WTC11 (cell line): Measurements from ENCODE around the gene TPST2. TPM values are rescaled to one million over a fixed set of nuclear protein-coding genes. Genes with fewer than 3 reads are reported as not detected.
A peak's percentile ranks its signal among the peaks of the same experiment; 100 is the strongest.

Experiments used
- ATAC-seq: fragments of 200-7000 bp; cut with Tn5 transposase; 2 replicates; pipeline ENCODE4 v1.10.0; 2021; ENCODE audit warnings: mild to moderate bottlenecking, moderate library complexity
- CTCF ChIA-PET: fragments of 300-600 bp; sonication (Branson Sonifier 250); formaldehyde crosslinking; loops from one replicate; lab custom pipeline; 2021; ENCODE audit warnings: antibody characterized with exemption; lab: Charles Lee
- POLR2A ChIA-PET: fragments of 350-600 bp; sonication (Branson Sonifier 250); formaldehyde crosslinking; loops from one replicate; lab custom pipeline; 2021; ENCODE audit warnings: antibody characterized with exemption; lab: Charles Lee
- DNase-seq: peaks from one replicate; pipeline ENCODE4 v3.0.0; 2021; ENCODE audit warnings: low spot score
- H3K27ac Mint-ChIP-seq: 2 replicates; pipeline ENCODE4 v1.8.0; 2021; ENCODE audit warnings: mixed read lengths
- H3K27me3 Mint-ChIP-seq: 2 replicates; pipeline ENCODE4 v1.8.0; 2021; ENCODE audit warnings: low read depth, mild to moderate bottlenecking, moderate library complexity, mixed read lengths
- H3K36me3 Mint-ChIP-seq: 2 replicates; pipeline ENCODE4 v1.8.0; 2021; ENCODE audit warnings: mixed read lengths
- H3K4me1 Mint-ChIP-seq: 2 replicates; pipeline ENCODE4 v1.8.0; 2022; ENCODE audit warnings: mixed read lengths
- H3K4me3 Mint-ChIP-seq: 2 replicates; pipeline ENCODE4 v1.8.0; 2021; ENCODE audit warnings: mild to moderate bottlenecking, moderate library complexity, mixed read lengths
- H3K9me3 Mint-ChIP-seq: 2 replicates; pipeline ENCODE4 v1.8.0; 2021; ENCODE audit warnings: mixed read lengths
- ATF6 ChIP-seq: sonication (generic); formaldehyde crosslinking; IDR thresholded peaks from 2 replicates; pipeline ENCODE4 v1.8.1; 2023; ENCODE audit warnings: mild to moderate bottlenecking, missing genetic modification reagents
- CREM ChIP-seq: sonication (generic); formaldehyde crosslinking; IDR thresholded peaks from 2 replicates; pipeline ENCODE4 v1.8.1; 2022; ENCODE audit warnings: mild to moderate bottlenecking, missing genetic modification reagents, moderate library complexity
- E2F5 ChIP-seq: sonication (generic); formaldehyde crosslinking; IDR thresholded peaks from 2 replicates; pipeline ENCODE4 v1.8.1; 2022; ENCODE audit warnings: mild to moderate bottlenecking, moderate library complexity, missing genetic modification reagents
- EMX1 ChIP-seq: fragments of 250-450 bp; sonication (Bioruptor Pico); IDR thresholded peaks from 2 replicates; pipeline ENCODE4 v1.8.0; 2021; ENCODE audit warnings: mild to moderate bottlenecking
- ETV6 ChIP-seq: sonication (generic); formaldehyde crosslinking; IDR thresholded peaks from 2 replicates; pipeline ENCODE4 v1.8.1; 2022; ENCODE audit warnings: mild to moderate bottlenecking, missing genetic modification reagents
- FOXJ3 ChIP-seq: sonication (generic); formaldehyde crosslinking; IDR thresholded peaks from 2 replicates; pipeline ENCODE4 v1.9.0; 2021; ENCODE audit warnings: missing genetic modification reagents, mild to moderate bottlenecking, borderline replicate concordance
- FOXP1 ChIP-seq: sonication (generic); formaldehyde crosslinking; IDR thresholded peaks from 2 replicates; pipeline ENCODE4 v1.8.0; 2022; ENCODE audit warnings: missing genetic modification reagents, mild to moderate bottlenecking, moderate library complexity, borderline replicate concordance
- HMGA2 ChIP-seq: fragments of 250-450 bp; sonication (Bioruptor Pico); IDR thresholded peaks from 2 replicates; pipeline ENCODE4 v1.4.0; 2021; ENCODE audit warnings: mild to moderate bottlenecking, moderate library complexity
- KAT7 ChIP-seq: sonication (generic); formaldehyde crosslinking; IDR thresholded peaks from 2 replicates; pipeline ENCODE4 v1.8.1; 2023; ENCODE audit warnings: missing genetic modification reagents, mild to moderate bottlenecking, borderline replicate concordance
- MXD4 ChIP-seq: fragments of 250-450 bp; sonication (Bioruptor Pico); IDR thresholded peaks from 2 replicates; pipeline ENCODE4 v1.8.0; 2021; ENCODE audit warnings: mild to moderate bottlenecking, moderate library complexity, borderline replicate concordance
- NFATC4 ChIP-seq: fragments of 250-450 bp; sonication (Bioruptor Pico); IDR thresholded peaks from 2 replicates; pipeline ENCODE4 v1.9.0; 2021; ENCODE audit warnings: mild to moderate bottlenecking
- PREB ChIP-seq: sonication (generic); formaldehyde crosslinking; IDR thresholded peaks from 2 replicates; pipeline ENCODE4 v1.8.1; 2022; ENCODE audit warnings: mild to moderate bottlenecking, missing genetic modification reagents, moderate library complexity, borderline replicate concordance
- SMAD4 ChIP-seq: sonication (generic); formaldehyde crosslinking; IDR thresholded peaks from 2 replicates; pipeline ENCODE4 v1.8.0; 2022; ENCODE audit warnings: mild to moderate bottlenecking, missing genetic modification reagents
- TEAD1 ChIP-seq: sonication (generic); formaldehyde crosslinking; IDR thresholded peaks from 2 replicates; pipeline ENCODE4 v1.8.0; 2022; ENCODE audit warnings: mild to moderate bottlenecking, missing genetic modification reagents
- TEAD4 ChIP-seq: sonication (generic); formaldehyde crosslinking; IDR thresholded peaks from 2 replicates; pipeline ENCODE4 v1.8.0; 2022; ENCODE audit warnings: mild to moderate bottlenecking, missing genetic modification reagents
- ZNF121 ChIP-seq: sonication (generic); formaldehyde crosslinking; IDR thresholded peaks from 2 replicates; pipeline ENCODE4 v1.8.0; 2023; ENCODE audit warnings: missing genetic modification reagents
- ZNF219 ChIP-seq: sonication (generic); formaldehyde crosslinking; IDR thresholded peaks from 2 replicates; pipeline ENCODE4 v1.8.0; 2023; ENCODE audit warnings: missing genetic modification reagents, mild to moderate bottlenecking, borderline replicate concordance
- ZNF263 ChIP-seq: sonication (generic); formaldehyde crosslinking; IDR thresholded peaks from 2 replicates; pipeline ENCODE4 v1.8.1; 2022; ENCODE audit warnings: low read depth, mild to moderate bottlenecking, moderate library complexity, missing genetic modification reagents
- ZNF423 ChIP-seq: fragments of 250-450 bp; sonication (Bioruptor Pico); IDR thresholded peaks from 2 replicates; pipeline ENCODE4 v2.1.2; 2022; ENCODE audit warnings: mild to moderate bottlenecking, moderate library complexity
- ZSCAN18 ChIP-seq: fragments of 250-450 bp; sonication (Bioruptor Pico); IDR thresholded peaks from 2 replicates; pipeline ENCODE4 v2.1.2; 2022; ENCODE audit warnings: mild to moderate bottlenecking, moderate library complexity
- total RNA-seq: library from RNA; stranded (reverse); gene quantifications from 3 replicates; pipeline ENCODE4 v1.2.3, GENCODE V29; 2021
- TF ChIP-seq, protein P1 (sequence below): sonication (generic); formaldehyde crosslinking; IDR thresholded peaks from 2 replicates; pipeline ENCODE4 v1.8.0; 2023; ENCODE audit warnings: mild to moderate bottlenecking, missing genetic modification reagents
- TF ChIP-seq, protein P2 (sequence below): sonication (generic); formaldehyde crosslinking; IDR thresholded peaks from 2 replicates; pipeline ENCODE4 v1.8.1; 2023; ENCODE audit warnings: mild to moderate bottlenecking, missing genetic modification reagents
- TF ChIP-seq, protein P3 (sequence below): sonication (generic); formaldehyde crosslinking; IDR thresholded peaks from 2 replicates; pipeline ENCODE4 v1.8.1; 2022; ENCODE audit warnings: low read depth, mild to moderate bottlenecking, moderate library complexity, missing genetic modification reagents, borderline replicate concordance

The TPST2 gene
- total RNA-seq, 1 experiment from 2014 or later, result 84.2 TPM

GRCh38 chr22:26547837-26548236 lies 42.1 kb downstream of the TPST2 start:
- POLR2A ChIA-PET, result no interaction called here
- Mint-ChIP-seq H3K4me1 (peaks cover 42% of the 10 kb centered on the region), H3K27me3 (no peaks in the 10 kb centered on the region; the same call in 1 of the 2 replicates), H3K27ac (no peak overlapping the region), H3K4me3 (no peak overlapping the region), H3K9me3 (no peaks in the 10 kb centered on the region), H3K36me3 (peaks cover 7% of the 10 kb centered on the region; the same call in 1 of the 2 replicates)
- CTCF ChIA-PET, result interaction anchor here (0.5 kb wide), 1 partner anchor 183 kb away, joined by 4 read pairs; no protein-coding TSS in a partner anchor
- no peak for DNase-seq
- TF ChIP-seq, protein P1, sequence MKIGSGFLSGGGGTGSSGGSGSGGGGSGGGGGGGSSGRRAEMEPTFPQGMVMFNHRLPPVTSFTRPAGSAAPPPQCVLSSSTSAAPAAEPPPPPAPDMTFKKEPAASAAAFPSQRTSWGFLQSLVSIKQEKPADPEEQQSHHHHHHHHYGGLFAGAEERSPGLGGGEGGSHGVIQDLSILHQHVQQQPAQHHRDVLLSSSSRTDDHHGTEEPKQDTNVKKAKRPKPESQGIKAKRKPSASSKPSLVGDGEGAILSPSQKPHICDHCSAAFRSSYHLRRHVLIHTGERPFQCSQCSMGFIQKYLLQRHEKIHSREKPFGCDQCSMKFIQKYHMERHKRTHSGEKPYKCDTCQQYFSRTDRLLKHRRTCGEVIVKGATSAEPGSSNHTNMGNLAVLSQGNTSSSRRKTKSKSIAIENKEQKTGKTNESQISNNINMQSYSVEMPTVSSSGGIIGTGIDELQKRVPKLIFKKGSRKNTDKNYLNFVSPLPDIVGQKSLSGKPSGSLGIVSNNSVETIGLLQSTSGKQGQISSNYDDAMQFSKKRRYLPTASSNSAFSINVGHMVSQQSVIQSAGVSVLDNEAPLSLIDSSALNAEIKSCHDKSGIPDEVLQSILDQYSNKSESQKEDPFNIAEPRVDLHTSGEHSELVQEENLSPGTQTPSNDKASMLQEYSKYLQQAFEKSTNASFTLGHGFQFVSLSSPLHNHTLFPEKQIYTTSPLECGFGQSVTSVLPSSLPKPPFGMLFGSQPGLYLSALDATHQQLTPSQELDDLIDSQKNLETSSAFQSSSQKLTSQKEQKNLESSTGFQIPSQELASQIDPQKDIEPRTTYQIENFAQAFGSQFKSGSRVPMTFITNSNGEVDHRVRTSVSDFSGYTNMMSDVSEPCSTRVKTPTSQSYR (CRISPR knock-in tag), result no peak
- TF ChIP-seq ZNF423 (CRISPR knock-in tag) (no peak), SMAD4 (CRISPR knock-in tag) (no peak)
- no peak for ATAC-seq

- Mint-ChIP-seq H3K4me1 (peaks cover 40% of the 10 kb centered on the region), H3K27ac (peak overlapping the region; percentile 70), H3K9me3 (no peaks in the 10 kb centered on the region), H3K4me3 (no peak overlapping the region), H3K36me3 (peaks cover 9% of the 10 kb centered on the region), H3K27me3 (no peaks in the 10 kb centered on the region; the same call in 1 of the 2 replicates)
- TF ChIP-seq FOXJ3 (CRISPR knock-in tag), result no peak
- no peak for TF ChIP-seq HMGA2
- no peak for TF ChIP-seq ZNF263 (CRISPR knock-in tag)
- TF ChIP-seq ETV6 (CRISPR knock-in tag), result no peak
- TF ChIP-seq MXD4, result no peak
- TF ChIP-seq FOXP1 (CRISPR knock-in tag), result no peak
- no peak for TF ChIP-seq ZNF219 (CRISPR knock-in tag)
- TF ChIP-seq ZNF121 (CRISPR knock-in tag), result no peak
- TF ChIP-seq E2F5 (CRISPR knock-in tag), result no peak
- no peak for TF ChIP-seq ZNF423 (CRISPR knock-in tag)
- ChIA-PET CTCF (interaction anchor here (0.5 kb wide), 1 partner anchor 183 kb away, joined by 4 read pairs; no protein-coding TSS in a partner anchor), POLR2A (no interaction called here)
- no peak for ATAC-seq
- no peak for DNase-seq
Measured at GRCh38 chr22:26547426-26547825, 42.5 kb downstream of the TPST2 start.

- ATAC-seq, result no peak
- Mint-ChIP-seq H3K4me3 (no peak overlapping the region), H3K27ac (peak overlapping the region; percentile 91), H3K36me3 (peaks cover 10% of the 10 kb centered on the region), H3K27me3 (no peaks in the 10 kb centered on the region; the same call in 1 of the 2 replicates), H3K4me1 (peaks cover 32% of the 10 kb centered on the region), H3K9me3 (no peaks in the 10 kb centered on the region)
- DNase-seq, result no peak
- POLR2A ChIA-PET, result interaction anchor here (0.6 kb wide), 1 partner anchor 19 kb away, joined by 3 read pairs; no protein-coding TSS in a partner anchor
- CTCF ChIA-PET, result no interaction called here
- TF ChIP-seq TEAD4 (no peak), KAT7 (CRISPR knock-in tag) (no peak), ATF6 (CRISPR knock-in tag) (no peak), ZSCAN18 (CRISPR knock-in tag) (no peak), TEAD1 (CRISPR knock-in tag) (no peak), NFATC4 (no peak), PREB (CRISPR knock-in tag) (no peak), EMX1 (CRISPR knock-in tag) (no peak), CREM (CRISPR knock-in tag) (no peak), ZNF121 (CRISPR knock-in tag) (no peak)
- TF ChIP-seq, protein P2, sequence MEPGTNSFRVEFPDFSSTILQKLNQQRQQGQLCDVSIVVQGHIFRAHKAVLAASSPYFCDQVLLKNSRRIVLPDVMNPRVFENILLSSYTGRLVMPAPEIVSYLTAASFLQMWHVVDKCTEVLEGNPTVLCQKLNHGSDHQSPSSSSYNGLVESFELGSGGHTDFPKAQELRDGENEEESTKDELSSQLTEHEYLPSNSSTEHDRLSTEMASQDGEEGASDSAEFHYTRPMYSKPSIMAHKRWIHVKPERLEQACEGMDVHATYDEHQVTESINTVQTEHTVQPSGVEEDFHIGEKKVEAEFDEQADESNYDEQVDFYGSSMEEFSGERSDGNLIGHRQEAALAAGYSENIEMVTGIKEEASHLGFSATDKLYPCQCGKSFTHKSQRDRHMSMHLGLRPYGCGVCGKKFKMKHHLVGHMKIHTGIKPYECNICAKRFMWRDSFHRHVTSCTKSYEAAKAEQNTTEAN (CRISPR knock-in tag), result no peak
- TF ChIP-seq, protein P3, sequence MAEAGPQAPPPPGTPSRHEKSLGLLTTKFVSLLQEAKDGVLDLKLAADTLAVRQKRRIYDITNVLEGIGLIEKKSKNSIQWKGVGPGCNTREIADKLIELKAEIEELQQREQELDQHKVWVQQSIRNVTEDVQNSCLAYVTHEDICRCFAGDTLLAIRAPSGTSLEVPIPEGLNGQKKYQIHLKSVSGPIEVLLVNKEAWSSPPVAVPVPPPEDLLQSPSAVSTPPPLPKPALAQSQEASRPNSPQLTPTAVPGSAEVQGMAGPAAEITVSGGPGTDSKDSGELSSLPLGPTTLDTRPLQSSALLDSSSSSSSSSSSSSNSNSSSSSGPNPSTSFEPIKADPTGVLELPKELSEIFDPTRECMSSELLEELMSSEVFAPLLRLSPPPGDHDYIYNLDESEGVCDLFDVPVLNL (CRISPR knock-in tag), result no peak
Measured at GRCh38 chr22:26546282-26546681, 43.6 kb downstream of the TPST2 start.
